K562 (cell line): ENCODE data around the gene DLAT. TPM values are rescaled to one million over a fixed set of nuclear protein-coding genes. Genes with fewer than 3 reads are reported as not detected.

Experiments used
- ARNT ChIP-seq, 2 experiments: fragments of 450-650 bp; IDR thresholded peaks; 2 replicates each; pipeline ENCODE4 v1.6.1; 2016; ENCODE audit warnings: mild to moderate bottlenecking in 1 of 2
- ASH1L ChIP-seq: fragments of 450-650 bp; IDR thresholded peaks from 2 replicates; pipeline ENCODE4 v1.6.1; 2018; ENCODE audit warnings: borderline replicate concordance, mild to moderate bottlenecking, low read depth; ENCODE audit not compliant: partially characterized antibody
- BRD4 ChIP-seq: fragments of 200-600 bp; sonication (generic); IDR thresholded peaks from 2 replicates; pipeline ENCODE4 v1.6.1; 2017; ENCODE audit warnings: inconsistent platforms
- C11orf30 ChIP-seq: fragments of 450-650 bp; IDR thresholded peaks from 2 replicates; pipeline ENCODE4 v1.6.1; 2016; ENCODE audit warnings: low read depth, mild to moderate bottlenecking
- DIDO1 ChIP-seq: fragments of 450-650 bp; IDR thresholded peaks from 2 replicates; pipeline ENCODE4 v1.6.1; 2016; ENCODE audit warnings: low read depth, missing biosample characterization, missing genetic modification characterization
- FIP1L1 ChIP-seq: fragments of 200-400 bp; formaldehyde crosslinking; IDR thresholded peaks from 2 replicates; pipeline ENCODE4 v1.6.1; 2018; ENCODE audit warnings: mild to moderate bottlenecking, low read depth, low read length; ENCODE audit not compliant: poor library complexity, severe bottlenecking
- FOXA3 ChIP-seq, 2 experiments: fragments of 450-650 bp in 1 of 2; sonication (generic) in 1 of 2; formaldehyde crosslinking; IDR thresholded peaks in 1 of 2; conservative IDR thresholded peaks in 1 of 2; 2 replicates each; pipeline versions ENCODE4 v1.4.0 to v1.8.0; 2020 to 2022; ENCODE audit warnings: mild to moderate bottlenecking in 2 of 2, missing genetic modification reagents in 1 of 2
- GATA2 ChIP-seq: sonication (generic); formaldehyde crosslinking; IDR thresholded peaks from 2 replicates; pipeline ENCODE4 v1.4.0; 2020; ENCODE audit warnings: mild to moderate bottlenecking, missing genetic modification reagents
- GTF2E2 ChIP-seq: fragments of 200-800 bp; sonication (Bioruptor generic); IDR thresholded peaks from 2 replicates; pipeline ENCODE4 v1.6.1; 2016; ENCODE audit warnings: missing genetic modification characterization, missing compliant biosample characterization
- HDAC2 ChIP-seq: fragments of 450-650 bp; IDR thresholded peaks from 2 replicates; pipeline ENCODE4 v1.6.1; 2016; ENCODE audit warnings: mild to moderate bottlenecking
- HDGF ChIP-seq: fragments of 450-650 bp; IDR thresholded peaks from 2 replicates; pipeline ENCODE4 v1.6.1; 2016
- HNRNPL ChIP-seq: fragments of 200-400 bp; formaldehyde crosslinking; IDR thresholded peaks from 2 replicates; pipeline ENCODE4 v1.6.1; 2017; ENCODE audit warnings: low read depth, mild to moderate bottlenecking, low read length
- KDM1A ChIP-seq, 2 experiments: fragments of 450-650 bp; IDR thresholded peaks; 2 replicates each; pipeline ENCODE4 v1.6.1; 2016; ENCODE audit warnings: mild to moderate bottlenecking in 2 of 2
- NR4A1 ChIP-seq, 2 experiments: fragments of 250-450 bp in 1 of 2; fragments of 450-650 bp in 1 of 2; sonication (Bioruptor Pico) in 1 of 2; IDR thresholded peaks; 2 replicates each; pipeline versions ENCODE4 v1.4.0 to v1.6.1; 2016 to 2020; ENCODE audit warnings: mild to moderate bottlenecking in 2 of 2, missing compliant biosample characterization in 1 of 2, missing genetic modification characterization in 1 of 2, moderate library complexity in 1 of 2
- RBM22 ChIP-seq: fragments of 200-400 bp; formaldehyde crosslinking; IDR thresholded peaks from 2 replicates; pipeline ENCODE4 v1.6.1; 2018; ENCODE audit warnings: low read length, low read depth; ENCODE audit not compliant: poor library complexity, severe bottlenecking
- SIX5 ChIP-seq, 2 experiments: IDR thresholded peaks; 2 replicates each; pipeline ENCODE4 v1.6.1; 2011; ENCODE audit warnings: low read length in 2 of 2, borderline replicate concordance in 1 of 2, low read depth in 1 of 2, mild to moderate bottlenecking in 1 of 2, moderate library complexity in 1 of 2; ENCODE audit not compliant: insufficient read depth in 1 of 2
- SMAD4 ChIP-seq: fragments of 250-450 bp; sonication (Bioruptor Pico); conservative IDR thresholded peaks from 2 replicates; pipeline ENCODE4 v1.8.0; 2021; ENCODE audit warnings: inconsistent platforms, mild to moderate bottlenecking, moderate library complexity
- SNRNP70 ChIP-seq: fragments of 200-400 bp; formaldehyde crosslinking; optimal IDR thresholded peaks from 2 replicates; pipeline ENCODE3; 2017; ENCODE audit warnings: low read depth, low read length
- SOX6 ChIP-seq: fragments of 450-650 bp; IDR thresholded peaks from 2 replicates; pipeline ENCODE4 v1.6.1; 2014; ENCODE audit warnings: mild to moderate bottlenecking
- SUPT5H ChIP-seq: fragments of 450-650 bp; IDR thresholded peaks from 2 replicates; pipeline ENCODE4 v1.6.1; 2016
- XRCC4 ChIP-seq: IDR thresholded peaks from one replicate; pipeline ENCODE4 v1.6.1; 2011; ENCODE audit not compliant: insufficient read depth, insufficient read length; ENCODE audit errors: extremely low read depth
- ZBED1 ChIP-seq: IDR thresholded peaks from 2 replicates; pipeline ENCODE4 v1.6.1; 2014
- ZKSCAN1 ChIP-seq: fragments of 150-350 bp; IDR thresholded peaks from 2 replicates; pipeline ENCODE4 v1.6.1; 2016; ENCODE audit warnings: low read depth, low read length
- ZNF146 ChIP-seq: IDR thresholded peaks from one replicate; pipeline ENCODE4 v1.6.1; 2018; ENCODE audit warnings: missing compliant biosample characterization; ENCODE audit not compliant: unreplicated experiment
- ZNF41 ChIP-seq: fragments of 250-450 bp; sonication (Bioruptor Pico); conservative IDR thresholded peaks from 2 replicates; pipeline ENCODE4 v1.4.0; 2020; ENCODE audit warnings: mild to moderate bottlenecking
- ZNF561 ChIP-seq: fragments of 450-650 bp; formaldehyde crosslinking; conservative IDR thresholded peaks from 2 replicates; pipeline ENCODE4 v1.4.0; 2020; ENCODE audit warnings: mild to moderate bottlenecking, moderate library complexity
- ZSCAN29 ChIP-seq: fragments of 450-650 bp; IDR thresholded peaks from 2 replicates; pipeline ENCODE4 v1.6.1; 2017
- polyA plus RNA-seq, 8 experiments: library from polyadenylated mRNA; depleted of rRNA in 4 of 8; stranded (reverse) in 5 of 8; unstranded in 3 of 8; fragments of >200 nt; fragmentation: Nextera tagmentation in 2 of 8; fragmentation: Illumina TruSeq in 1 of 8; extraction: Ambion mirVana in 2 of 8; extraction: Trizol in 1 of 8; gene quantifications; 2 replicates each; pipeline versions ENCODE4 v1.2.1 to v1.2.3, GENCODE V29; 2011 to 2014; ENCODE audit warnings: inconsistent platforms in 1 of 8, missing spikeins in 1 of 8
- total RNA-seq, 7 experiments: library from RNA; depleted of rRNA in 6 of 7; stranded (reverse); fragments of >200 nt in 6 of 7; fragmentation: Illumina TruSeq in 2 of 7; extraction: Trizol in 2 of 7; gene quantifications; 2 replicates each; pipeline versions ENCODE4 v1.2.1 to v1.2.3, GENCODE V29; 2011 to 2021; ENCODE audit warnings: low replicate concordance in 1 of 7
- TF ChIP-seq, protein P1 (sequence below): fragments of 200-400 bp; formaldehyde crosslinking; IDR thresholded peaks from 2 replicates; pipeline ENCODE4 v1.6.1; 2017; ENCODE audit warnings: mild to moderate bottlenecking, low read depth, low read length, moderate library complexity
- TF ChIP-seq, protein P2 (sequence below): sonication (generic); formaldehyde crosslinking; IDR thresholded peaks from 2 replicates; pipeline ENCODE4 v1.5.0; 2020; ENCODE audit warnings: missing genetic modification reagents
- TF ChIP-seq, protein P3 (sequence below): sonication (generic); formaldehyde crosslinking; IDR thresholded peaks from 2 replicates; pipeline ENCODE4 v1.8.1; 2023; ENCODE audit warnings: mild to moderate bottlenecking, missing genetic modification reagents

DLAT gene
- total and polyA plus RNA-seq, 9 of the 15 experiments (the other 6 are each of a cell fraction or from before 2014, with no cell fraction given) = 41.7 to 152 (median 105) TPM

DNA sequence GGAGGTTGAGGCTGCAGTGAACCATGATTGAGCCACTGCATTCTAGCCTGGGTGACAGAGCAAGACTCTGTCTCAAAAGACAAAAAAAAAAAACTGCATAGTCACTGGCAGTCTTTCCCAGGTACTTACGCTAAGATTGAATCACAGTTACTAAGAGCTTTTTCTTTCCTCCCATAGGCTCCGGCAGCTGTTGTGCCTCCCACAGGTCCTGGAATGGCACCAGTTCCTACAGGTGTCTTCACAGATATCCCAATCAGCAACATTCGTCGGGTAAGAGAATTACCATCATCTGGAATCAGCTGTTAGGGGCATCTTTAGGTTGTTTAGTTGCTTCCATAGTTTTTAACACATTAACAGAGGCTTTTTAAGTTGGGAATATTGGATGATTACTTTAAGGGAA is 19.8 kb downstream of the DLAT start (continued):
- TF ChIP-seq, protein P1, sequence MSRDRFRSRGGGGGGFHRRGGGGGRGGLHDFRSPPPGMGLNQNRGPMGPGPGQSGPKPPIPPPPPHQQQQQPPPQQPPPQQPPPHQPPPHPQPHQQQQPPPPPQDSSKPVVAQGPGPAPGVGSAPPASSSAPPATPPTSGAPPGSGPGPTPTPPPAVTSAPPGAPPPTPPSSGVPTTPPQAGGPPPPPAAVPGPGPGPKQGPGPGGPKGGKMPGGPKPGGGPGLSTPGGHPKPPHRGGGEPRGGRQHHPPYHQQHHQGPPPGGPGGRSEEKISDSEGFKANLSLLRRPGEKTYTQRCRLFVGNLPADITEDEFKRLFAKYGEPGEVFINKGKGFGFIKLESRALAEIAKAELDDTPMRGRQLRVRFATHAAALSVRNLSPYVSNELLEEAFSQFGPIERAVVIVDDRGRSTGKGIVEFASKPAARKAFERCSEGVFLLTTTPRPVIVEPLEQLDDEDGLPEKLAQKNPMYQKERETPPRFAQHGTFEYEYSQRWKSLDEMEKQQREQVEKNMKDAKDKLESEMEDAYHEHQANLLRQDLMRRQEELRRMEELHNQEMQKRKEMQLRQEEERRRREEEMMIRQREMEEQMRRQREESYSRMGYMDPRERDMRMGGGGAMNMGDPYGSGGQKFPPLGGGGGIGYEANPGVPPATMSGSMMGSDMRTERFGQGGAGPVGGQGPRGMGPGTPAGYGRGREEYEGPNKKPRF = no peak
- no peak for TF ChIP-seq ASH1L
- TF ChIP-seq BRD4 = no peak
- no peak for TF ChIP-seq ZNF146
- TF ChIP-seq, protein P2, sequence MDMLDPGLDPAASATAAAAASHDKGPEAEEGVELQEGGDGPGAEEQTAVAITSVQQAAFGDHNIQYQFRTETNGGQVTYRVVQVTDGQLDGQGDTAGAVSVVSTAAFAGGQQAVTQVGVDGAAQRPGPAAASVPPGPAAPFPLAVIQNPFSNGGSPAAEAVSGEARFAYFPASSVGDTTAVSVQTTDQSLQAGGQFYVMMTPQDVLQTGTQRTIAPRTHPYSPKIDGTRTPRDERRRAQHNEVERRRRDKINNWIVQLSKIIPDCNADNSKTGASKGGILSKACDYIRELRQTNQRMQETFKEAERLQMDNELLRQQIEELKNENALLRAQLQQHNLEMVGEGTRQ (CRISPR knock-in tag) = no peak
- peak; percentile 73 for TF ChIP-seq SOX6
- no peak for TF ChIP-seq SUPT5H
- no peak for TF ChIP-seq ZNF41 (CRISPR knock-in tag)
- TF ChIP-seq ZNF561 (CRISPR knock-in tag) = no peak
- TF ChIP-seq ZBED1 = no peak
- TF ChIP-seq ARNT (IDR thresholded peaks at IDR 0.05) = no peak
- TF ChIP-seq, protein P3, sequence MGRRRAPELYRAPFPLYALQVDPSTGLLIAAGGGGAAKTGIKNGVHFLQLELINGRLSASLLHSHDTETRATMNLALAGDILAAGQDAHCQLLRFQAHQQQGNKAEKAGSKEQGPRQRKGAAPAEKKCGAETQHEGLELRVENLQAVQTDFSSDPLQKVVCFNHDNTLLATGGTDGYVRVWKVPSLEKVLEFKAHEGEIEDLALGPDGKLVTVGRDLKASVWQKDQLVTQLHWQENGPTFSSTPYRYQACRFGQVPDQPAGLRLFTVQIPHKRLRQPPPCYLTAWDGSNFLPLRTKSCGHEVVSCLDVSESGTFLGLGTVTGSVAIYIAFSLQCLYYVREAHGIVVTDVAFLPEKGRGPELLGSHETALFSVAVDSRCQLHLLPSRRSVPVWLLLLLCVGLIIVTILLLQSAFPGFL (CRISPR knock-in tag) = no peak
- no peak for TF ChIP-seq FOXA3 (CRISPR knock-in tag; conservative IDR thresholded peaks at IDR 0.05 in 1 of 2, IDR thresholded peaks at IDR 0.05 in 1 of 2)
- peak; percentile 92 to 93 for TF ChIP-seq KDM1A (IDR thresholded peaks at IDR 0.05)
- no peak for TF ChIP-seq SMAD4 (CRISPR knock-in tag)
- no peak for TF ChIP-seq NR4A1 (CRISPR knock-in tag; IDR thresholded peaks at IDR 0.05)
- TF ChIP-seq NR4A1 (tag; IDR thresholded peaks at IDR 0.05) = no peak
- TF ChIP-seq RBM22 = no peak
- no peak for TF ChIP-seq HDGF
- TF ChIP-seq XRCC4 = no peak
- no peak for TF ChIP-seq ZSCAN29
- no peak for TF ChIP-seq FIP1L1
- no peak for TF ChIP-seq ZKSCAN1
- peak; percentile 66 for TF ChIP-seq GATA2 (CRISPR knock-in tag)
- TF ChIP-seq C11orf30 = peak; percentile 89
- no peak for TF ChIP-seq HNRNPL
- no peak for TF ChIP-seq GTF2E2 (tag)
- no peak for TF ChIP-seq DIDO1 (tag)
- no peak for TF ChIP-seq SIX5 (IDR thresholded peaks at IDR 0.05; ENCODE audit: borderline replicate concordance in 1 of 2, insufficient read depth in 1 of 2, low read depth in 1 of 2, low read length in 2 of 2)
- TF ChIP-seq HDAC2 = peak; percentile 87
- TF ChIP-seq SNRNP70 = no peak
